Tibial artery (tissue), 4 donors: ENCODE results near the gene DLG2.

ENCODE experiments used
- DNase-seq, 2 donors: peaks; one replicate each; pipeline ENCODE4 v3.0.0-alpha.2; 2019
- H3K27ac ChIP-seq, 2 donors: fragments of 200-600 bp; sonication (generic) in 1 of 2; 1 replicate in 1 of 2; 2 replicates in 1 of 2; pipeline ENCODE4 v1.5.1; 2018 to 2019; ENCODE audit warnings: mild to moderate bottlenecking in 1 of 2
- H3K27me3 ChIP-seq, 2 donors: fragments of 200-600 bp; sonication (generic) in 1 of 2; one replicate each; pipeline versions ENCODE4 v1.5.1 to v1.6.0; 2016 to 2019
- H3K36me3 ChIP-seq, 3 donors: fragments of 200-600 bp; sonication (generic) in 2 of 3; one replicate each; pipeline ENCODE4 v1.5.1; 2016 to 2019; ENCODE audit warnings: mild to moderate bottlenecking in 2 of 3
- H3K4me1 ChIP-seq, 4 donors: fragments of 200-600 bp; sonication (generic) in 2 of 4; 1 replicate in 3 of 4; 2 replicates in 1 of 4; pipeline ENCODE4 v1.5.1; 2016 to 2019
- H3K4me3 ChIP-seq, 2 donors: fragments of 200-600 bp; sonication (generic) in 1 of 2; 1 replicate in 1 of 2; 2 replicates in 1 of 2; pipeline ENCODE4 v1.5.1; 2018 to 2019; ENCODE audit warnings: mild to moderate bottlenecking in 2 of 2
- H3K9me3 ChIP-seq, 3 donors: fragments of 200-600 bp; sonication (generic) in 1 of 3; one replicate each; pipeline ENCODE4 v1.5.1; 2016 to 2019
- intact Hi-C: fragments of 100-400 bp; cut with DNase I; formaldehyde crosslinking; loops from one replicate; pipeline ENCODE4 v1.15.0; 2023; ENCODE audit warnings: low total_unique reads
- TF ChIP-seq, protein P1 (sequence below), 2 experiments: fragments of 200-600 bp in 1 of 2; fragments of 450-650 bp in 1 of 2; IDR thresholded peaks; one replicate each; pipeline ENCODE4 v1.5.1; 2017 to 2019; ENCODE audit warnings: antibody characterized with exemption in 2 of 2, mild to moderate bottlenecking in 1 of 2, moderate library complexity in 1 of 2

Gene DLG2

DNA sequence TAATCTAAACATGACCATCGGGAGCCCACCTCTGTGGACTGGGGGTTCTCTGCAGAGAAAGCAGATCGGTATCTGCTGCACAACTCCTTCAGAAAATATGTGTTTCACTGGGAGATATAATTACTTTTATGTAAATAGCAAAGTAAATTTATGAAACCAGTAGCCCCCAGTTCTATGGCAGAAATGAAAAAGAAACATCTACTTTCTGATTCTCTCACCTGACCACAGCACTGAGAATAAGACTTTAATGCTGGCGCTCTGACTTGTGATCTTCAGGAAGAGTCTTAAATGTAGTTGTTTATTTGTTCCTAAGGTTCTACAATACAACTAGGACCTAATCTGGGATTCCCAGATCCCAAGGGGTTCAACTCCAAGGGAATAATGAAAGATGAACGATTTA is 518.0 kb downstream of the DLG2 start:
- Histone ChIP-seq H3K27ac (no peak overlapping the region), H3K36me3 (no peaks in the 10 kb centered on the region), H3K27me3 (no peaks in the 10 kb centered on the region), H3K9me3 (no peaks in the 10 kb centered on the region), H3K4me1 (no peaks in the 10 kb centered on the region), H3K4me3 (no peak overlapping the region)
- TF ChIP-seq, protein P1, sequence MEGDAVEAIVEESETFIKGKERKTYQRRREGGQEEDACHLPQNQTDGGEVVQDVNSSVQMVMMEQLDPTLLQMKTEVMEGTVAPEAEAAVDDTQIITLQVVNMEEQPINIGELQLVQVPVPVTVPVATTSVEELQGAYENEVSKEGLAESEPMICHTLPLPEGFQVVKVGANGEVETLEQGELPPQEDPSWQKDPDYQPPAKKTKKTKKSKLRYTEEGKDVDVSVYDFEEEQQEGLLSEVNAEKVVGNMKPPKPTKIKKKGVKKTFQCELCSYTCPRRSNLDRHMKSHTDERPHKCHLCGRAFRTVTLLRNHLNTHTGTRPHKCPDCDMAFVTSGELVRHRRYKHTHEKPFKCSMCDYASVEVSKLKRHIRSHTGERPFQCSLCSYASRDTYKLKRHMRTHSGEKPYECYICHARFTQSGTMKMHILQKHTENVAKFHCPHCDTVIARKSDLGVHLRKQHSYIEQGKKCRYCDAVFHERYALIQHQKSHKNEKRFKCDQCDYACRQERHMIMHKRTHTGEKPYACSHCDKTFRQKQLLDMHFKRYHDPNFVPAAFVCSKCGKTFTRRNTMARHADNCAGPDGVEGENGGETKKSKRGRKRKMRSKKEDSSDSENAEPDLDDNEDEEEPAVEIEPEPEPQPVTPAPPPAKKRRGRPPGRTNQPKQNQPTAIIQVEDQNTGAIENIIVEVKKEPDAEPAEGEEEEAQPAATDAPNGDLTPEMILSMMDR (IDR thresholded peaks at IDR 0.05) = no peak
- intact Hi-C loops = no loop called here
- no peak for DNase-seq

DNA sequence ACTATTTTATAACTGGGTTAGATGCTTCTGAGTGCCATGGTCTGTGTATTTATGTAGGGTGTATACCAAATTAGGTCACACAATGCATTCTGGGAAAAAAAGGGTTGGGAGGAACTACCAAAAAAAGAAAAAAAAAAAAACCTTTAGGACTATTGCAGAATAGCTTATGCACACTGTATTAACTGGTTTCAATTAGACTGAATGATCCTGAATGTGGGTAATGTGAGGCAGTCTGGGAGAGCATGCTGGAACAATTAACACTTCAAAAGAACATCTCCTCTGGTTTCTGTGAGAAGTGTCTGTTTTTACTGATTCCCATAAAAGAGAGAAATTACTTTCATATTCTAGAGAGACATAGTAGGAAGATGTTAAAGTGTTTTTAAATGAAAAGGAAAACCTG is 521.3 kb downstream of the DLG2 start:
- intact Hi-C loops = no loop called here
- Histone ChIP-seq H3K36me3 (no peaks in the 10 kb centered on the region), H3K9me3 (no peaks in the 10 kb centered on the region), H3K27ac (no peak overlapping the region), H3K27me3 (no peaks in the 10 kb centered on the region), H3K4me3 (no peak overlapping the region), H3K4me1 (no peaks in the 10 kb centered on the region)
- TF ChIP-seq, protein P1 (IDR thresholded peaks at IDR 0.05) = no peak
- DNase-seq = no peak

DNA sequence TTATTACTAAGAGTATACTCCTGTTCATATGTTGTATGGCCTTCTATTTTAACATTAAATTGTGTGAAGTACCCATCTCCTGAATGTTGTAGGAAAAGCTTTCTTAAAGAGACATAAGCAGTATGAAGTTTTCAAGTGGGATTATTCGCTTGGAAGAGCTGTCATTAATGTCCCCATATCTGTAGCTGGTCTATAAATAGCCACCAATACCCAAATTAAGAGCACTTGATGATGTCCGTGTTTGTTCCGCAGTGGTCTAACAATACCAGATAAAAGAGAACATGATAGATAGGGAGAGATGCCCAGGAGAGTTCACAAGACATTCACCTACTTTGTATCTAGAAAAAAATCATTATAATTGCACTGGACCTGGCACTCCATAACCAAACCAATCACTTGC is 527.6 kb downstream of the DLG2 start:
- Histone ChIP-seq H3K4me1 (peaks cover 0 to 4% (median 0%) of the 10 kb centered on the region in 4 donors), H3K27me3 (no peaks in the 10 kb centered on the region), H3K9me3 (no peaks in the 10 kb centered on the region), H3K36me3 (no peaks in the 10 kb centered on the region), H3K27ac (no peak overlapping the region), H3K4me3 (no peak overlapping the region)
- DNase-seq = no peak
- intact Hi-C loops = no loop called here
- TF ChIP-seq, protein P1 (IDR thresholded peaks at IDR 0.05) = no peak

GRCh38 chr11:85098996-85099395 is 528.1 kb downstream of the DLG2 start:
- Histone ChIP-seq H3K9me3 (no peaks in the 10 kb centered on the region), H3K27ac (no peak overlapping the region), H3K27me3 (no peaks in the 10 kb centered on the region), H3K4me3 (no peak overlapping the region), H3K4me1 (peaks cover 0 to 4% (median 0%) of the 10 kb centered on the region in 4 donors), H3K36me3 (no peaks in the 10 kb centered on the region)
- TF ChIP-seq, protein P1 (IDR thresholded peaks at IDR 0.05) = no peak
- no peak for DNase-seq
- intact Hi-C loops = no loop called here

GRCh38 chr11:85096939-85097338 is 530.2 kb downstream of the DLG2 start:
- DNase-seq = no peak
- TF ChIP-seq, protein P1 (IDR thresholded peaks at IDR 0.05) = no peak
- intact Hi-C loops = no loop called here
- Histone ChIP-seq H3K4me1 (peaks cover 0 to 4% (median 0%) of the 10 kb centered on the region in 4 donors), H3K36me3 (no peaks in the 10 kb centered on the region), H3K27ac (no peak overlapping the region), H3K27me3 (no peaks in the 10 kb centered on the region), H3K9me3 (no peaks in the 10 kb centered on the region), H3K4me3 (no peak overlapping the region)

DNA sequence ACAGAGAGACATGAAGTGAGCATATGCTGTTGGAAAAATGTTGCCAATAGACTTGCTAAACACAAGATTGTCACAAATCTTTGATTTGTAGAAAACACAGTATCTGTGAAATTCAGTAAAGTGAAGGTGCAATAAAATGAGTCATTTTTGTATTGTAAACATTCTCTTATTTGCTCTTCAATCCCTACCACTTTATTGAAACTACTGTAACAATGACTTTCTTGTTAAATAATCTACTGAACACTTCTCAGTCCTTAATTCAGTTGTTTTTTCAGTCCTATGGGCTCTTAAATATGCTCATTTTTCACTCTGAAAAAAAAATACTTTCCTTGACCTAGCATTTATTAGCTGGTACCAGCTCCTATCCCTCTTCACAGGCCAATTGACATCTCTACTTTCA is 531.9 kb downstream of the DLG2 start:
- Histone ChIP-seq H3K9me3 (no peaks in the 10 kb centered on the region), H3K27ac (no peak overlapping the region), H3K4me3 (no peak overlapping the region), H3K4me1 (peaks cover 0 to 4% (median 0%) of the 10 kb centered on the region in 4 donors), H3K36me3 (no peaks in the 10 kb centered on the region), H3K27me3 (no peaks in the 10 kb centered on the region)
- DNase-seq = no peak
- intact Hi-C loops = no loop called here
- TF ChIP-seq, protein P1 (IDR thresholded peaks at IDR 0.05) = no peak
